GM21576 (cell line): ENCODE data around the gene ADTRP.

Experiments
- ATAC-seq: cut with Tn5 transposase; IDR thresholded peaks from one replicate; pipeline ENCODE4 v1.9.1; 2021; ENCODE audit warnings: mild to moderate bottlenecking, moderate library complexity; ENCODE audit not compliant: unreplicated experiment

ADTRP gene

DNA sequence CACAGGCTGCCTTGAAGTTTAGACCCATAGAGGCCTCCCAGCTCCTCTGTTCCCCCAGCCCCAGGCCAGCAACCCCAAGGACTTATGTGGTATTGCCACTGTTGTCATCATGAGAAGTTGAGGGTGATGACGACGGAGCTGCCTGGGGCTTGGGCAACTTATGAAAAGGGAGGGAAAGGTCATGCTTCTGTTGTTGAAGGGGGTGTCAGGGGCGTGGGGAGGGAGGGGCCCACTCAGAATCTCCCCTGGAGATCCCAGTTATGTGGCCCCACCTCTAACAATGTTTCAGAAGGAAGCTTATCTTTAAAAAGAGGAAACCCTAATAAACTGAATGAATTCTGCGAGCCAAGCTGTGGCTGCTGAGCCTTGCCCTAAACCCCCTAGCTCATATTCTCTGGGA lies 4.2 kb downstream of the ADTRP start:
- no peak for ATAC-seq

DNA sequence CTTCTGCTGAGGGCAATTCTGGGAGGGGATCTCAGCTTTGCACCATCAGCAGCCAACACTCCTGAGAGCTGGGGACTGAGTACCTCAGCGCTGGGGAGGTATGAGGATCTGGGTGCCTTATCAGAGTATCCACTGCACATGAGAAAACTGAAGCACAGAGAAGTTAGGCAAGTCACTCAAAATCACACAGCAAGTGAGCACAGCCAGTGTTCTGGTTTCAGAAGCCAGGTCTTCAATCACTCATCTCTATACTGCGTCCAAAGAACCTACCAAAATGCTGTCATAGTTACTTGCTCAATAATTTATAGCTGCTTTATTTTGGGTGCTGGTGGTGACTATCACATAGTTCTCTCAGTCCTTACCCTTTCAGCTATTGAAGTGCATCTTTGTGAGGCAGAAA lies 5.0 kb downstream of the ADTRP start:
- ATAC-seq, result no peak

DNA sequence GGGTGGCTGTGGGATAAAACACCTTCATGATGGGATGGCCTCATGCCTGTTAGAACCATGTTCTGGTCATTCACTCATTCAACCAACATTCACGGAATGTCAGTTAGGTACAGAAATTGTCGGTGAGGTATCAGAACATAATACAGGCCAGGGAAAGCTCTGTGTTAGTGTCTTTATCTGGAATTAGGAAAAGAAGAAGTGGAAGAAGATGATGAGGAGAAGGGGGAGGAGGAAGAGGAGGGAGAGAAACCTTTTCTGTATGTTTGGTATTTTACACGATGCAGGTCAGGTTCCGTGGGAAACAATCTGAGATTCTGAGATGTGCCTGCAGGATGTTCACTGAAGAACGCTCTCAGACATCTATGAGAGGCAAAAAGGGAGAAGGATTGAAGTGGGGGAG lies 5.6 kb downstream of the ADTRP start:
- ATAC-seq, result no peak

DNA sequence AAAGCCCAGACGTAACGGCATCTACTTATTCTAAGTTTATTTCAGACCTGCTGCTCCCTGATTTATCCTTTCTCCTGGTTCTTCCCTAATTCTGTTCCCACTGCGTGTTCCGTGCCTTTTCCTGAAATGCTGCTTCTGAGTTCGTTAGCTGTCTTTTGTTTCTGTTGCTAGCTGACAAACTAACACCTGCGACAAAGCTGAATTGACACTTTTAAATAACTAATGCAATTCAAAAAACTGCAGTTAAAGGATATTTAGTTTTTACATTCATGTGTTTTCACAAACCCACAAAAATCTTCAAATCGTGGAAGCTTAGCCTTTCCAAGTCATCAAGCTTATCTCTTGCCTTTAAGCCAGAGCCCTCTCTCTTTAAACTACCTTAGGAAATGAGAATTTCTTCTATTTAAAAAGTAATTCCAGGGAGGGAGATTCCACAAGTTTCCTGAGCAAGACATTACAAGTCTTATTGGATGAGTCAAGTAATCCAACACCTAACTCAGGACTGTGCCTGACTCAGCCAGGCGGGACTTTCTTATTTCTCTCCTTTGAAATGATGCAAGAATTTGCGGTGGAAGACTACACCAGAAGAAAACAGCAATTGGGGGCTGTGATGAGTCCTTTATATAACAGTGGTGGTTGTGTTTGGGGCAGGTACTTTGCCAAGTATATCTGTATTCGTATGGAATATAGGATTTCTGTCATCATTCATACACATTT lies 6.3 kb downstream of the ADTRP start:
- no peak for ATAC-seq

DNA sequence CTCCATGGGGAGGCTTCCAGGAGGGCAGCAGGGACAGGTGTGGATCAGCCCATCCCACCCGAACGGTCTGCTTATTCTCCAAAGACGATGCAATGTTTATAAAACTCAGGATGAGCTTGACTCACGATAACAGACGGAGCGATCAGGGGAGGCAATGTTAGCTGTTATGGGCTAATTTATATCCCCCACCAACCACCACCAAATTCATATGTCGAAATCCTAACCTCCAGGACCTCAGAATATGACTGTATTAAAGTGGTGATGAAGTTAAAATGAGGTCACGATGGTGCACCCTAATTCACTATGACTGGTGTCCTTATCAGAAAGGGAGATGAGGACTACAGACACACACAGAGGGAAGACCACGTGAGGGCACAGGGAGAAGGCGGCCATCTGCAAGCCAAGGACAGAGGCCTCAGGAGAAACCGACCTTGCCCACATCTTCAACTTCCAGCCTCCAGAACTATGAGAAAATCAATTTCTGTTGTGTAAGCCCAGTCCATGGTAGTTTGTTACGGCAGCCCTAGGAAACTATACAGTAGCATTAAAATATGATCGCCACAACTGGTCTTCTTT lies 7.0 kb downstream of the ADTRP start:
- no peak for ATAC-seq

DNA sequence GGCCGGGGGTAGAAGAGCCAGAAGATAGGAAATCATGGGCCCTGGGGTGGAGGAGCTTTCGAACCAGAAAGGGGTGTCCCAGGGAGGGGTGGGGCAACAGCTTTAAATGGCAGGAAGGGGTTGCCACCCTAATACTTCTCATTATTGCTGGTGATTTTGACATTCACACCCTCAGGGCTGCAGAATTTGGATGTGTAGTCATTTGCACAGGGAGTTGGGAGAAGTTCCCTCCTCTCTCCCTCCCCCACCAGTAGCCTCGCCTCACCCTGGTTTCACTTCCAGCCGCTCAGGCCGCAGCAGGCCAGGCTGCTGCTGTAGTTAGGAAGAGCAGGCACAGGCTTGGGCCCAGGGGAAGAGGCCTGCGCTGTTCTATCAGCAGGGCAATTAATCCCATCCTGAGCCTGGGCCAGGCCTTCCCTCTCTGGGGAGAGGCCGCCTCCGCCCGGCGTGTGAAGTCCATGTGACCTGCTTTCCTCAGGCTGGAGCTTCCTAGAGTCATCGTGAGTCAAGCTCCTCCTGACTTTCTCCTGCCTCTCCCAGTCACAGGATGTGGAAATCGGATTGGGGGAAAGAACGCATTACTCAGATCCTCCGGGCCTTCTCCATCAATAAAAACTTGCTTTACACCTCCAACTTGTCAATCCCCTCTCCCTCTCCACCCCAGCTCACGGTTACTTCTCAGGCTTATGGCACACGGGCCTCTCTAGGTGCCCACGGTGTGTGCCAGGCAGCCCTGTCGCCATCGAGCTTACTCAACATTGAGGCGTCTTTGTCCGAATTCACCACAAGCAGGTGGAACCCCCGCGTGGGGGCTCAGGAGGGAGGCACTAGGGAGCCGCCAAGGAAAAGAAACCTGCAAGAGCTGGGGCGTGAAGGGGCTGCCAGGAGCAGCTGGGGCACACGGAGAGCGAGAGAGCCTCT lies 7.8 kb downstream of the ADTRP start:
- ATAC-seq, result no peak

DNA sequence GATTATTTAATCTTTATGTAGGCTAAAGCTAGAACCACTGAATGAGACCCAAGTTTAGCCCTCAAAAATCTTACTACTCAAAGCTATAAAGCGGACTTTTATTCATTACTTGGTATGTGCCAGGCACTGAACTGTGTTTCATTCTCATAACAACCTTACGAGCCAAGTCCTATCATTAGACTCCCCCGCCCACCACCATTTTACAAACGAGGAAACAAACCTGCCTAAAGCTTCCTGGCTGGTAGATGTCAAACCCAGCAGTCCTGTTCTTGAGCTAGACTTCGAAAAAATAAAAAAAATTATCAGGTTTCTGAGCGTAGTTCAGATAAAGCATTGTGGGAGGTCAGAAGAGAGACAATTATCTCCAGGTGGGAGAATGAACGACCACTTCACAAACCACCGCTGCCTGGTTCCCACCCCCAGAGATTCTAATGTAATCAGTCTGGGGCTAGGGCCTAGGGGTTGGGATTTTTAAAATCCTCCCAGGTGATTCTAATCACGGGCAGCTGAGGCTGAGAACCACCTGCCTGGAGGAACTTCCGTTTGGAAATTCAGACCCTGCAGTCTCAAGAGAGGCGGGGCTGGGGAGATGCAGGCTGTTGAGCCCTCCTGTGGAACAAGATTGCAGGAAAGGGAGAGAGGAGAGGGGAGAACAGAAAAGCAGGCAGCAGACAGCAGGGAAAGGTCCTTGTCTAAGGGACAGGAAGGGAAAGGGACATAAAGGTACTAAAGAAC lies 8.6 kb downstream of the ADTRP start:
- no peak for ATAC-seq

DNA sequence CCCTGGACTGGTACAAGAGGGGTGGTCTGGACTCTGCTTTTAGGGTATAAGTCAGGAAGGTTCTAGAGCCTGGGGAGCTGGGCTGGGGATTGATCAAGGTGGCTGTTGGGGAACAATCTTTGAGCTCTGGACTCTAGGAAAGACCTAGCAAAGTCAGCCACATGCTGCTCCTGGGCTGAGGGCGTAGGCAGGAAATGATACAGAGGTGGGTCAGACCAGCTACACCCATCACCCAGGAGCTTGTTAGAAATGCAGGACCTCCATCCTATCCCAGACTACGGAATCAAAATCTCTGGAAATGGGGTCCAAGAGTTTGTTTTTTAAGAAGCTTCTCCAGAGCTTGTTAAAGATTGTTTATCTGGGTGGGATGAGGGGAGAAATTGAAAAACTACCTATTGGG lies 9.4 kb downstream of the ADTRP start:
- ATAC-seq, result no peak

DNA sequence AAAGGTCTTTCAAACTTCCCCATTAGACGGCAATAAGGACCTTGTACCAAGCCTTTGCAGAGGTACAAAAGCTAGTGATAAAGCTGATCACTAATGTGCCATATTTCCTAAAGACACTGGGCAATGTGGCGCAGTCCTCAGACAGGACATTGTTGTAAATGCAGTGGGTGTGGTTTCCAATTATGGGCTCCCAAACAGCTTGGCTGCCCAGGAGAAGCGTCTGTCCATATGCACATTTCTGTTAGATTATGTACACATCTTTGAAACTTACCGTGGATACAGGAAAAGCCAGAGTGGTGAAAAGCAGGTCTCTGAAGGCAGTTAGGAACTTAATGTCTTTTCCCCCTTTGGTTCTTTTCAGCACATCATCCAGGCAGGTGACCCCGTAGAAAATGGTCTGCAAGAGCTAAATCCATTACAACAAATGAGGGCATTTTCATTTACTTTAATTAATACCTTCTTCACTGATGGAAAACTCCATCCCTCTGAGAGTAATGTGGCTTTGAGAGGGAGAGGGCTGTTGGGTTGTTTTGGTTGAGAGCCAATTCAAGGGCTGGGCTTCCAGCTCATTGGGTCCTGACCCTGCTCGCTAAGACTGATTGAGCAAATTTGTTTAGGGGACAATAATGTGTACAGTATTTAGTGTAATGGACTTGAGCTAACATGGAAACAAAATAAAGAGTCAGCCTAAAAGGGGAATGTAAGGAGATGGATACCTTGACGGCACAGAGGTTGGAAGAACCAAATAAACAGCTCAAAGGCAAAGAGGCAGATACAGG lies 10.4 kb downstream of the ADTRP start:
- ATAC-seq, result no peak

DNA sequence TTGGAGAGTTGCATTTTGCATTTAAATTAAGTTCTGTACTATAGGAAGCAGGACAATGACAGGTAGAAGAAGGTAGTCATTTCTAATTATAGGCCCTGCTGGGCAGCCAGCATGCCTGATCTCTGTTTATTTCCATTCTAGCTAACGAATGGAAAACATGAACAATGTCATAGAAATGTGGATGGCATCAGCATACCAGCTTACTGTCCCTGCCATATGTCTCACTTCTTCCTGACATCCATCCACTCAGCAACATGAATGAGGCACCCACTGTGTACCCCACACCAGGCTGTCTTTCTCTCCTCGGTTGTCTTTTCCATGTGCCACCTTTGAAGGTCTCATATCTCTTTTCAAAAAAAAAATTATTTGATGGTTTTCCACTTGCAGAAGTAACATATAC lies 11.1 kb downstream of the ADTRP start:
- ATAC-seq, result no peak

DNA sequence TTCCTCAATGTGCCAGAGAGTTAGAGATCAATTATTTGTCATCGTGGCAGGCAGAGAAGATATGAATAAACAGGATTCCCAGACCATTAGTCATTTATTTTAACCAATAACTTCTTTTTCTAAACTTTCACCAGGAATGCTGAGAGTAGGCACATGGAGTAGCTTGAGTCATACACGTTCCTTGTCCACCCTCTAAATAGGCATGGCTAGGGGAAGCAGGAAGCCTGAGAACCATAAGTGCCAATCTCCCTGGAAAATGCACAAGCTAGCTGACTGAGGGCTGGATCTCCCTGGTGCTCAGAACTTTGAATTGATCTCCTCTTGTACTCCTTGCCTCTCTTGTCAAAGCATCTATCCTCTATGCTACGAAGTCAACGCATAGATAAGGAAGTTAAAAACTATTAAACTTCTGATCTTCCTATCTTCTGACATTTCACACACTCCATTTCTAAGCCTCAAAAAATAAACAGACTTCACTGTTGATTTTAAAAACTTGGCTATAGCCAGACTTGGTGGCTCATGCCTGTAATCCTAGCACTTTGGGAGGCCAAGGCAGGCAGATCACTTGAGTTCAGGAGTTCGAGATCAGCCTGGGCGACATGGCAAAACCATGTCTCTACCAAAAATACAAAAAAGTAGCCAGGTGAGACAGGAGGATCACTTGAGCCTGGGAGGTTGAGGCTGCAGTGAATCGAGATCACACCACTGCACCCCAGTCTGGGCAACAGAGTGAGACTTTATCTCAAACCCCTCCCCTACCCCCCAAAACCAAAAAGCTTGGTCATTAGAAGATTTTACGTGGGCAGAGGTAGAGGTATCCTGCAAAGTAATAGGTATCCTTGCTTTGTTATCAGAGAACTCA lies 11.8 kb downstream of the ADTRP start:
- ATAC-seq, result no peak

DNA sequence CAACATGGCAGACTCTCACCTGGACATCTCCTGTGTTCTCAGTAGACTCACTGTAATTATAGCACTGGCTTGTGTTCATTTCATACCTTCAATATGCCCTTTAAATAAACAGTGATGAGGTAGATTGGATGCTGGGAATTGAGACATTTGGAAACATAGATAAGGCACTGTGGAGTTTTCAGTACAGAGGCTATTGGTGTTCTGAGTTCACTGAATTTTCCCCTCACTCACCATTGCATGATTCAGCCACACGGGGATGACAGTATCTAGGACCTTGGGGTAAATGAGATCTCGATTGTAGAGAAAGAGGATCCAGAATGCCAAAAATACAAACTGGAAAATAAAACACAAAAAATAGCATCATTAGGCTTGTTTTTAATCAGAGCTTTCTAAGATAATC lies 12.6 kb downstream of the ADTRP start:
- ATAC-seq, result no peak

DNA sequence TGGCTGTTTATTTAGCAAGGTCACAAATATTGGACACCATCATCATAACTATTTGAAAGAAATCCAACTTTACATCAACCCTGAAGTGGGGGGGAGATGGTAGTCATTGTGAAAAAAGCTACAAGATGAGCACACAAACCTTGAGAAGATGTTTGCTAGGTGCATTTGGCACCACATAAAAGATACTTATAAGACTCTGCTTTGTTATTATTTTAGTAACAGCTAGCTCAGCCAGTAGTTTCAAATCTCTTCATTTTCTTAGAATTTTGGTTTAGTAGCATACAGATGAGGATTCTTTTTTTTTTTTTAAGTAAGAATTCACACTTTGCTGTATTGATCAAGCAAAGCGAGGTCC lies 14.4 kb downstream of the ADTRP start:
- no peak for ATAC-seq

DNA sequence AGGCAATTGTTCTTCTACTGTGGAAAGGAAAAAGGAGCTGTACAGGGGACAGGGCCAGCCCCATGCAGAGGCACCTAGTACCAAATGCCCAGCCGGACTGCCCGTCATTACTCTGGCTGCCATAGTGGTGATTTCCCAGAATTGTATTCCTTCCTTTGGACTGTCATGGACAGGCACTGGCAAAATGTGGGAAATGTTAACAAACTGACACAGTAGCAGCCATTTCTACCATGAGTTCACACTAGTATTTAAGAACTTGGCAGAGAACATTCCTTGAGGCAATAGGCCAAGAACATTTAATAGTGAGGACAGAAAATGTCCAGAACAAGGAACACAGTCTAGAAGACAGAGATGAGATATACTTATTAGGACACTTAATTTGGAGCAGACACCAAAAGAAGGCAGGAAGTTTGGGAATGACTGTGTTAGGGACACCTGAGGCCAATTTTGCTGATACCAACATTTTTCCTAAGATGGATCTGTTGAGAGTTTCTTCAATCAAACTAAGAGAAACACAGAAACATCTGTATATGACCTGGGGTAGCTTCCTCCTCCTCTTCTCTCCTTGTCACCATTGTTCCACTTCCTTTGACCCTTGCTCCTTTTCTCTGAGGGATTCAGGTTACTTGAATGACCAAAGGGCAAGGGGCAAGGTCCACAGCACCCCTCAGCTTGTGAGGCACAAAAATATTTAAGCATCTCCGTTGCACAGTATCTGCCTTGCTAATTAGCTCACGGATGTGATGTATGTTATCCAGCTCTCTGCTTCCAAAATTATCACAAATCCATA lies 14.9 kb downstream of the ADTRP start:
- no peak for ATAC-seq

DNA sequence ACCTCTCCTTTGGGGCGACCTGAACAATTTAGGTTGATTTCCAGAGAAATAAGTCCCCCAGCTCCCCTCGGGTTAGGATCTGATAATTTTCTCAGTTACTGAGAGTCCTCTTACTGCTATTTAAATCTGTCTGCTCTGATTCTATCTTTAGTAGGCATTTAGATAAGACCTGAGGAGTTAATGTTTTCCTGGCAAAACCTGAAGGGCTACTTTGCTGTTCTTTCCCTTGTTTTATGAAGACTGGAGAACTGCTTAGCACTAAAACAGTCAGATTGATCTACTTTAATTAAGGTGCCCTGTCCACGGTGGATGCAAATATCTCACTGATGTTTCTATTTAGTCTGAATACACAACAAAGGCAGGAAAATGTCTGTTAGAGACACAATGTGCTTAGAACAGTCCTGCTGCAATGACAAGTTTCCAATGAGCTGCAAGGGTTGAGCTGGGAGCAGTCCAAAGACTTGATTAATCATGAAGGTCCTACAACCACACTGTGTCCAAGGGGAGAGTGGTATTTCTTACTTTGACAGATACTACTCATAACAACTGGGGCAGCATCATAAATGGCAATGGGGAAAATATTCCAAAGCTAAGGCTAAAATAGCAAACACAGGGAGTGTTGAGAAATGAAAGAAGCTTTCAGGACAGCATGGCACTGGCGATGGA lies 15.7 kb downstream of the ADTRP start:
- ATAC-seq, result no peak

DNA sequence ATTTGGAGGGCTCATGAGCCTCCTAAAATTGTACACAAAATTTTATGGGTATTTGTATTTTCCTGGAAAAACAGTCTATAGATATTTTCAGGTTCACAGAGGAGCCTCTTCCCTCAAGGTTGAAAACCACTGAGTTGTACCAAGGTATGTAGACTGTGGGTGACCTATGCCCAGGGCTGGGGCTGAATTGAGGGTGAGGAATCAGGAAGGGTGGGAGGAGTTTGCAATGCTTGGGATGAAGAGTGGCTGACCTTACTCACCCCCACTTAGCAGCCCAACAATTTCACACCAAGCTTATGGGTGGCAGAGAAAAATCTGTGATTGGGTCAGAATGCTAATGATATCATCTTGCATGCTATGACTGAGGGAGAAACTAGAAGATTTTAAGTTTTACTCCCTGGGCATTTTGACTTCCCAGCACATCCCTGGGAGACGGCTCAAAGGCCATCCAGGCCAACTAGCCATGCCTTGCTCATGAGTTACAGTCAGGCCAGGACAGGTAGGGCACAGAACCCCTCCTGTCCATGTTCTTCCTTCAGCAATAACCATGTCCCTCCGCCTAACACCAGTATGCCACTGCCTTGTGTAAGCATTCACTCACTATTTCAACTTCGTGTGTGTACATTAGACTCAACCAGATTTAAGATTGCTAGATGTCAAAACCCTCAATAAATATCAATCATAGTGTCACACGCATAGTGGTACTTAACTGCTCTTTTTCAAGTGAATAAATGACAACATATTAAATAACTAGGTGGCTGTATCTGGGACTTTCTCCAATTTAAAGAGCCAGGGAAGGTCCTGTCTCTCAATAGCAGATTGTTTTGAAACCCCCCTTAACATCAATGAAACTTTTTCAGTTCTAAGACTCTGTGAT lies 16.6 kb downstream of the ADTRP start:
- ATAC-seq, result no peak

DNA sequence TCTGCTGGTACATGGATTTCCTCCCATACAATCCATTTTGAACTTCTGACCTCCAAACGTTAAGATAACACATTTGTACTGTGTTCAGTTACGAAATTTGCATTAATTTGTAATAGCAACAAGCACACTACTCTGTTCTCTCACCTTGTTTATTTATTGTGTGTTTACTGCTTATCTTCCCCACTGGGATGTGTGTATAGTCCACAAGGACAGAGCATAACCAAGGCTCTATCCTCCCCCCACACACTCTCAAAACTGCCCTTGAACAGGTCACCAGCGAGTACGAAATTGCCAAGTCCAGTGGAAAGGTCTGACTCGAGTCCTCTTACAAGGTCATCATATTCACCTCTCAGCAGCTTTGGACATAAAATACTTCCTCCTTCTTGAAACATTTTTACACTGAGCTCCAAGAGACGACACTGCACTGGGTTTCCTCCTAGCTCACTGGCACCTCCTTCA lies 18.6 kb downstream of the ADTRP start:
- no peak for ATAC-seq
